AG09319 (cell line): ENCODE measurements around the gene PCDHA7.
"Not testable (repeated sequence)": the region's sequence is repeated elsewhere in the genome, so short reads cannot be mapped to it uniquely, and the experiment has no call there.

Experiments used
- DNase-seq: peaks from one replicate; pipeline ENCODE4 v3.0.0-alpha.2; 2010; ENCODE audit warnings: low read depth; ENCODE audit errors: extremely low read depth
- TF ChIP-seq, protein P1 (sequence below): IDR thresholded peaks from 2 replicates; pipeline ENCODE4 v1.5.1; 2011; ENCODE audit warnings: low read depth, mild to moderate bottlenecking, inconsistent platforms, low read length, moderate library complexity

Gene PCDHA7

DNA sequence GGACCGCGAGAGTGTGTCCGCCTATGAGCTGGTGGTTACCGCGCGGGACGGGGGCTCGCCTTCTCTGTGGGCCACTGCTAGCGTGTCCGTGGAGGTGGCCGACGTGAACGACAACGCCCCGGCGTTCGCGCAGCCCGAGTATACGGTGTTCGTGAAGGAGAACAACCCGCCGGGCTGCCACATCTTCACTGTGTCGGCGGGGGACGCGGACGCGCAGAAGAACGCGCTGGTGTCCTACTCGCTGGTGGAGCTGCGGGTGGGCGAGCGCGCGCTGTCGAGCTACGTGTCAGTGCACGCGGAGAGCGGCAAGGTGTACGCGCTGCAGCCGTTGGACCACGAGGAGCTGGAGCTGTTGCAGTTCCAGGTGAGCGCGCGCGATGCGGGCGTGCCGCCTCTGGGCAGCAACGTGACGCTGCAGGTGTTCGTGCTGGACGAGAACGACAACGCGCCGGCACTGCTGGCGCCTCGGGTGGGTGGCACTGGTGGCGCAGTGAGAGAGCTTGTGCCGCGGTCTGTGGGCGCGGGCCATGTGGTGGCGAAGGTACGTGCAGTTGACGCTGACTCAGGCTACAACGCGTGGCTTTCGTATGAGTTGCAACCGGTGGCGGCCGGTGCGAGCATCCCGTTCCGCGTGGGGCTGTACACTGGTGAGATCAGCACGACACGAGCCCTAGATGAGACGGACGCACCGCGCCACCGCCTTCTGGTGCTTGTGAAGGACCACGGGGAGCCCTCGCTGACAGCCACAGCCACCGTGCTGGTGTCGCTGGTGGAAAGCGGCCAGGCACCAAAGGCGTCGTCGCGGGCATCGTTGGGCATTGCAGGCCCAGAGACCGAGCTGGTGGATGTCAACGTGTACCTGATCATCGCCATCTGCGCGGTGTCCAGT is 1.8 kb downstream of the PCDHA7 start:
- TF ChIP-seq, protein P1, sequence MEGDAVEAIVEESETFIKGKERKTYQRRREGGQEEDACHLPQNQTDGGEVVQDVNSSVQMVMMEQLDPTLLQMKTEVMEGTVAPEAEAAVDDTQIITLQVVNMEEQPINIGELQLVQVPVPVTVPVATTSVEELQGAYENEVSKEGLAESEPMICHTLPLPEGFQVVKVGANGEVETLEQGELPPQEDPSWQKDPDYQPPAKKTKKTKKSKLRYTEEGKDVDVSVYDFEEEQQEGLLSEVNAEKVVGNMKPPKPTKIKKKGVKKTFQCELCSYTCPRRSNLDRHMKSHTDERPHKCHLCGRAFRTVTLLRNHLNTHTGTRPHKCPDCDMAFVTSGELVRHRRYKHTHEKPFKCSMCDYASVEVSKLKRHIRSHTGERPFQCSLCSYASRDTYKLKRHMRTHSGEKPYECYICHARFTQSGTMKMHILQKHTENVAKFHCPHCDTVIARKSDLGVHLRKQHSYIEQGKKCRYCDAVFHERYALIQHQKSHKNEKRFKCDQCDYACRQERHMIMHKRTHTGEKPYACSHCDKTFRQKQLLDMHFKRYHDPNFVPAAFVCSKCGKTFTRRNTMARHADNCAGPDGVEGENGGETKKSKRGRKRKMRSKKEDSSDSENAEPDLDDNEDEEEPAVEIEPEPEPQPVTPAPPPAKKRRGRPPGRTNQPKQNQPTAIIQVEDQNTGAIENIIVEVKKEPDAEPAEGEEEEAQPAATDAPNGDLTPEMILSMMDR, result no peak
- no peak for DNase-seq

DNA sequence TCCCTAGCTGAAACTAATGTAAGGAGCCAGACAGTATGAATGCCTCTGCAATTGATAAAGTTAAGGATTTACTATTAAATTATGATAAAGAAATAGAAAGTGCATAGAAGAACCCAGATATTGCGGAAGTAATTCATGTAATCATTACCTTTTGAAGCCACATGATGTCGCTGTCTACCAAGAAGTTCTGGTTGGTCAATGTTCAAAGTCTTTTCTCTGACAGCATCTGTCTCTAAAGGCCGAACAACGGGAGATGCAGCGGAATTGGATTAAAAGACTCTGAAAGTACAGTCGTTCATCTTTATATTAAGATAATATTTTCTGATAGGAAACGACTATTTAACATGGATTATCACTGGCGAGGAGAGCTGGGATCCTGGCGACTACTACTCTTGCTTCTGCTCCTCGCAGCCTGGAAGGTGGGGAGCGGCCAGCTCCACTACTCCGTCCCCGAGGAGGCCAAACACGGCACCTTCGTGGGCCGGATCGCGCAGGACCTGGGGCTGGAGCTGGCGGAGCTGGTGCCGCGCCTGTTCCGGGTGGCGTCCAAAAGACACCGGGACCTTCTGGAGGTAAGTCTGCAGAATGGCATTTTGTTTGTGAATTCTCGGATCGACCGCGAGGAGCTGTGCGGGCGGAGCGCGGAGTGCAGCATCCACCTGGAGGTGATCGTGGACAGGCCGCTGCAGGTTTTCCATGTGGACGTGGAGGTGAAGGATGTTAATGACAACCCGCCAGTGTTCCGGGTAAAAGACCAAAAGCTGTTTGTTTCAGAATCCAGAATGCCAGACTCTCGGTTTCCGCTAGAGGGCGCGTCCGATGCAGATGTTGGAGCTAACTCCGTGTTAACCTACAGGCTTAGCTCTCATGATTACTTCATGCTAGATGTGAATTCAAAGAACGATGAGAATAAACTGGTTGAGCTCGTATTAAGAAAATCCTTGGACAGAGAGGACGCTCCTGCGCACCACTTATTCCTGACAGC is 7.2 kb downstream of the PCDHA7 start, which contains the start of gene PCDHA8:
Gene PCDHA8, plus strand, starts transcription at position 210 of the 985 bp plus-strand sequence. Its CDS starts 135 bp downstream, at position 345.
- TF ChIP-seq, protein P1, result peak; percentile 26
- no peak for DNase-seq

DNA sequence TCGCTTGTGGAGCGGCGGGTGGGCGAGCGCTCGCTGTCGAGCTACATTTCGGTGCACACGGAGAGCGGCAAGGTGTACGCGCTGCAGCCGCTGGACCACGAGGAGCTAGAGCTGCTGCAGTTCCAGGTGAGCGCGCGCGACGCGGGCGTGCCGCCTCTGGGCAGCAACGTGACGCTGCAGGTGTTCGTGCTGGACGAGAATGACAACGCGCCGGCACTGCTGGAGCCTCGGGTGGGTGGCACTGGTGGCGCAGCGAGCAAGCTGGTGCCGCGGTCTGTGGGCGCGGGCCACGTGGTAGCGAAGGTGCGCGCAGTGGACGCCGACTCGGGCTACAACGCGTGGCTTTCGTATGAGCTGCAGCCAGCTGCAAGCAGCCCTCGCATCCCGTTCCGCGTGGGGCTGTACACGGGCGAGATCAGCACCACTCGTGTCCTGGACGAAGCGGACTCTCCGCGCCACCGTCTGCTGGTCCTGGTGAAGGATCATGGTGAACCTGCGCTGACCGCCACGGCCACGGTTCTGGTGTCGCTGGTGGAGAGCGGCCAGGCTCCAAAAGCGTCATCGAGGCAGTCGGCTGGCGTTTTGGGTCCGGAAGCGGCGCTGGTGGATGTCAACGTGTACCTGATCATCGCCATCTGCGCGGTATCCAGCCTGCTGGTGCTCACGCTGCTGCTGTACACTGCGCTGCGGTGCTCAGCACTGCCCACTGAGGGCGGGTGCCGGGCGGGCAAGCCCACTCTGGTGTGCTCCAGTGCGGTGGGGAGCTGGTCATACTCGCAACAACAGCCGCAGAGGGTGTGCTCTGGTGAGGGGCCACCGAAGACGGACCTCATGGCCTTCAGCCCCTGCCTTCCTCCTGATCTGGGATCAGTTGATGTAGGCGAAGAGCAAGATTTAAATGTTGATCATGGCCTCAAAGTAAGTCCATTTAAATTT is 9.0 kb downstream of the PCDHA7 start:
- TF ChIP-seq, protein P1, result no peak
- DNase-seq, result no peak

DNA sequence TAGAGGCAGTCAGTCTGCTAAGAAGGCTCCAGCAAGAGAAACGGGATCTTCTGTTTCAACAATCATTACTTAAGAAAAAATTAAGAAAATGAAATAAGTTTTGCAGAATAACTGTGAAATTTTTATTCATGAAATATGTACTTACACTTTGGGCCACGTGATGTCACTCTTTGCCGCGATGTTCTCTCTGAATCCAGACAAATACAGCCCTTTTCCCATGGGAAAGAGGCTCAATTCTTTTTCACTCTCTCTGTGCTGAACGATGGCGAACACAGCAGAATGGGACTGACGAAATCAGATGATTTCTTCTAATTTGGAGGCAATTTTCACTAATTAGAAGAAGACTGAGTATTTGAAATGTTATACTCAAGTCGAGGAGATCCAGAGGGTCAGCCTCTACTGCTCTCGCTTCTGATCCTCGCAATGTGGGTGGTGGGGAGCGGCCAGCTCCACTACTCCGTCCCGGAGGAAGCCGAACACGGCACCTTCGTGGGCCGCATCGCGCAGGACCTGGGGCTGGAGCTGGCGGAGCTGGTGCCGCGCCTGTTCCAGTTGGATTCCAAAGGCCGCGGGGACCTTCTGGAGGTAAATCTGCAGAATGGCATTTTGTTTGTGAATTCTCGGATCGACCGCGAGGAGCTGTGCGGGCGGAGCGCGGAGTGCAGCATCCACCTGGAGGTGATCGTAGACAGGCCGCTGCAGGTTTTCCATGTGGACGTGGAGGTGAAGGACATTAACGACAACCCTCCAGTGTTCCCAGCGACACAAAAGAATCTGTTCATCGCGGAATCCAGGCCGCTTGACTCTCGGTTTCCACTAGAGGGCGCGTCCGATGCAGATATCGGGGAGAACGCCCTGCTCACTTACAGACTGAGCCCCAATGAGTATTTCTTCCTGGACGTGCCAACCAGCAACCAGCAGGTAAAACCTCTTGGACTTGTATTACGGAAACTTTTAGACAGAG is 14.4 kb downstream of the PCDHA7 start, which contains the start of gene PCDHA9:
Gene PCDHA9, plus strand, starts transcription at position 244 of the 964 bp plus-strand sequence. Its CDS starts 114 bp downstream, at position 358.
- DNase-seq, result not testable (repeated sequence)

DNA sequence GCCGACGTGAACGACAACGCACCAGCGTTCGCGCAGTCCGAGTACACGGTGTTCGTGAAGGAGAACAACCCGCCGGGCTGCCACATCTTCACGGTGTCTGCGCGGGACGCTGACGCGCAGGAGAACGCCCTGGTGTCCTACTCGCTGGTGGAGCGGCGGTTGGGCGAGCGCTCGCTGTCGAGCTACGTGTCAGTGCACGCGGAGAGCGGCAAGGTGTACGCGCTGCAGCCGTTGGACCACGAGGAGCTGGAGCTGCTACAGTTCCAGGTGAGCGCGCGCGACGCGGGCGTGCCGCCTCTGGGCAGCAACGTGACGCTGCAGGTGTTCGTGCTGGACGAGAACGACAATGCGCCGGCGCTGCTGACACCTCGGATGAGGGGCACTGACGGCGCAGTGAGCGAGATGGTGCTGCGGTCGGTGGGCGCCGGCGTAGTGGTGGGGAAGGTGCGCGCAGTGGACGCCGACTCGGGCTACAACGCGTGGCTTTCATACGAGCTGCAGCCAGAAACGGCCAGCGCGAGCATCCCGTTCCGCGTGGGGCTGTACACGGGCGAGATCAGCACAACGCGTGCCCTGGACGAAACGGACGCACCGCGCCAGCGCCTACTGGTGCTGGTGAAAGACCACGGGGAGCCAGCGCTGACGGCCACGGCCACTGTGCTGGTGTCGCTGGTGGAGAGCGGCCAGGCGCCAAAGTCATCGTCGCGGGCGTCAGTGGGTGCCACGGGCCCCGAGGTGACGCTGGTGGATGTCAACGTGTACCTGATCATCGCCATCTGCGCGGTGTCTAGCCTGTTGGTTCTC is 16.0 kb downstream of the PCDHA7 start:
- not testable (repeated sequence) for DNase-seq

DNA sequence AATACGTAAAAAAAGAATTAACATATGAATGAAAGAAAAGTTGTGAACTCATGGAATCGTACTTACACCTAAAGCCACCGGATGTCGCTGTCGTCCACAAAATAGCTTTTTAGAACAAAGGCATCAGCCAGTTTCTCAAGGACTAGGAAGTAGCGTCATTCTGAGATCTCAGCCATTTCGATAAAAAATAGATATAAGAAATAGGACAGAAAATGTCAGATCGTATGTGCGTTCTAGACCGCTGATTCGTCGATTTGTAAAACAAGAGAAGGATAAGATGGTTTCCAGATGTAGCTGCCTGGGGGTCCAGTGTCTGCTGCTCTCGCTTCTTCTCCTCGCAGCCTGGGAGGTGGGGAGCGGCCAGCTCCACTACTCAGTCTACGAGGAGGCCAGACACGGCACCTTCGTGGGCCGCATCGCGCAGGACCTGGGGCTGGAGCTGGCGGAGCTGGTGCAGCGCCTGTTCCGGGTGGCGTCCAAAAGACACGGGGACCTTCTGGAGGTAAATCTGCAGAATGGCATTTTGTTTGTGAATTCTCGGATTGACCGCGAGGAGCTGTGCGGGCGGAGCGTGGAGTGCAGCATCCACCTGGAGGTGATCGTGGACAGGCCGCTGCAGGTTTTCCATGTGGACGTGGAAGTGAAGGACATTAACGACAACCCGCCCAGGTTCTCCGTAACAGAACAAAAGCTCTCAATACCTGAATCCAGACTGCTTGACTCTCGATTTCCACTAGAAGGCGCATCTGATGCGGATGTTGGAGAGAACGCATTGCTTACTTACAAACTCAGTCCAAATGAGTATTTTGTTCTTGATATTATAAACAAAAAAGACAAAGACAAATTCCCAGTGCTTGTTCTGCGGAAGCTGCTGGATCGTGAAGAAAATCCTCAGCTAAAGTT is 22.0 kb downstream of the PCDHA7 start, which contains the start of gene PCDHA10:
Gene PCDHA10, plus strand, starts transcription at position 126 of the 903 bp plus-strand sequence. Its CDS starts 152 bp downstream, at position 278.
- TF ChIP-seq, protein P1, result no peak
- DNase-seq, result no peak
